Measurements from ENCODE around the gene KRTAP10-4.
"Not testable (repeated sequence)": the region's sequence is repeated elsewhere in the genome, so short reads cannot be mapped to it uniquely, and the experiment has no call there.

KRTAP10-4 gene

GRCh38 chr21:44558329-44558675 lies 15.2 kb upstream of the KRTAP10-4 start:
- not testable (repeated sequence) for DNase-seq

- peak; percentile 23 for DNase-seq
Observed at GRCh38 chr21:44558695-44559094, 14.8 kb upstream of the KRTAP10-4 start, which contains the start of gene KRTAP10-3. Gene KRTAP10-3, minus strand, starts transcription at chr21:44558795. Its CDS starts 80 bp downstream, at chr21:44558715.

- DNase-seq = no peak
Observed at GRCh38 chr21:44564099-44564498, 9.4 kb upstream of the KRTAP10-4 start.

GRCh38 chr21:44564886-44565598 lies 8.5 kb upstream of the KRTAP10-4 start:
- no peak for DNase-seq

GRCh38 chr21:44566403-44566802 lies 7.1 kb upstream of the KRTAP10-4 start:
- DNase-seq = no peak

GRCh38 chr21:44567481-44568171 lies 5.9 kb upstream of the KRTAP10-4 start:
- DNase-seq = peak; percentile 15

- peak; percentile 21 for DNase-seq
Observed at GRCh38 chr21:44568261-44568660, 5.3 kb upstream of the KRTAP10-4 start.

GRCh38 chr21:44568667-44569556 lies 4.6 kb upstream of the KRTAP10-4 start:
- DNase-seq = peak; percentile 36

GRCh38 chr21:44569861-44570517 lies 3.5 kb upstream of the KRTAP10-4 start:
- DNase-seq = no peak

GRCh38 chr21:44571296-44571695 lies 2.2 kb upstream of the KRTAP10-4 start:
- DNase-seq = peak; percentile 13

GRCh38 chr21:44571844-44572782 lies 1.4 kb upstream of the KRTAP10-4 start:
- DNase-seq = peak; percentile 21

- peak; percentile 15 for DNase-seq
Observed at GRCh38 chr21:44572959-44573583, 458 bp upstream of the KRTAP10-4 start.

- DNase-seq = peak; percentile 31
Observed at GRCh38 chr21:44574457-44575306, 1.2 kb downstream of the KRTAP10-4 start.

GRCh38 chr21:44575307-44576024 lies 1.9 kb downstream of the KRTAP10-4 start:
- DNase-seq = peak; percentile 25

GRCh38 chr21:44576025-44576420 lies 2.5 kb downstream of the KRTAP10-4 start:
- DNase-seq = no peak

- peak; percentile 26 for DNase-seq
Observed at GRCh38 chr21:44578371-44579055, 5.0 kb downstream of the KRTAP10-4 start.

- peak; percentile 32 for DNase-seq
Observed at GRCh38 chr21:44579056-44579832, 5.7 kb downstream of the KRTAP10-4 start.

- peak; percentile 27 for DNase-seq
Observed at GRCh38 chr21:44579833-44580144, 6.3 kb downstream of the KRTAP10-4 start.
